GM18909 (cell line): ENCODE data around the gene RRN3.
"Not testable (repeated sequence)": the region's sequence is repeated elsewhere in the genome, so short reads cannot be mapped to it uniquely, and the experiment has no call there.

Experiments used
- ATAC-seq: cut with Tn5 transposase; IDR thresholded peaks from one replicate; pipeline ENCODE4 v1.9.1; 2021; ENCODE audit warnings: mild to moderate bottlenecking; ENCODE audit not compliant: unreplicated experiment, poor library complexity

RRN3 gene

GRCh38 chr16:15053904-15054303 lies 40.2 kb downstream of the RRN3 start:
- ATAC-seq: no peak

- no peak for ATAC-seq
These were observed 41.2 kb downstream of the RRN3 start for GRCh38 chr16:15052747-15053476.

DNA sequence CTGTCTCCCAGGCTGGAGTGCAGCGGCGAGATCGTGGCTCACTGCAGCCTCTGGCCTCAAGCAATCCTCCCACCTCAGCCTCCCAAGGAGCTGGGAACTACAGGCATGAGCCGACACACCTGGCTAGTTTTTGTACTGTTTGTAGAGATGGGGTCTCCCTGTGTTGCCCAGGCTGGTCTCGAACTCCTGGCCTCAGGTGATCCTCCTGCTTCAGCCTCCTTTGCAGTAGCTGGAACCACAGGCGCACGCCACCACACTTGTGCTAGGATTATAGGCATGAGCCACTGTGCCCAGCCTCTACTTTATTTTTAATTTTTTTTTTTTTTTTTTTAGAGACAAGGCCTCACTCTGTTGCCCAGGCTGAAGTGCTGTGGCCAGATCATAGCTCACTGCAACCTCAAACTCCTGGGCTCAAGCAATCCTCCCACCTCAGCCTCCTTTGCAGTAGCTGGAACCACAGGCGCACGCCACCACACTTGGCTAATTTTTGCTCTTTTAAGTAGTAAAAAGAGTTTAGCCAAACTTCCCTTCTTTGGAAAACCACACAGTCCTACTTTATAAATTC lies 42.6 kb downstream of the RRN3 start:
- ATAC-seq: no peak

GRCh38 chr16:15050440-15050839 lies 43.6 kb downstream of the RRN3 start:
- ATAC-seq: not testable (repeated sequence)

DNA sequence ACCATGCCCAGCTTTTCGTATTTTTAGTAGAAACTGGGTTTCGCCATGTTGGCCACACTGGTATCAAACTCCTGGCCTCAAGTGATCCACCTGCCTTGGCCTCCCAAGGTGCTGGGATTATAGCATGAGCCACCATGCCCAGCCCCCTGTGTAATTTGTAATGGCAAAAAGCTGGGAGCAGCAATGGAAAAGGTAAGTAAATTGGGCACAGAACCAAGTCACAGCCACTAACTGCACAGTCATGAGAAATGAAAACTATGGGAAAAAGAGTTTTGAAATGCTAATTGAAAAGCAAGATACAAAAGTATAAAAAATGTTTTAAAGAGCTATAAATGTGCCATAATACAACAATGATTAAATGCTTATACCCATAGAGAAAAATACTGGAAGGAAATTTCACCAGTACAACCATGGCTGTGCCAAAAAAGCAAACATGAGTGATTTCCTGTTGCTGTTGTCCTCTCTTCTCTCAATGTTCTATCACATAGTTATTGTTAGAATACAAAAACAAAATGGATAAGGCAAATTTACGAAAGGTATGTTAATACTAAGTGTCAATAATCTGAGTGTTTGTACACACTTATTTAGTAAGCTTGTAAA lies 44.4 kb downstream of the RRN3 start:
- no peak for ATAC-seq

- ATAC-seq: no peak
These were observed 47.2 kb downstream of the RRN3 start for GRCh38 chr16:15046692-15047376.

GRCh38 chr16:15045270-15045669 lies 48.8 kb downstream of the RRN3 start:
- ATAC-seq: not testable (repeated sequence)

DNA sequence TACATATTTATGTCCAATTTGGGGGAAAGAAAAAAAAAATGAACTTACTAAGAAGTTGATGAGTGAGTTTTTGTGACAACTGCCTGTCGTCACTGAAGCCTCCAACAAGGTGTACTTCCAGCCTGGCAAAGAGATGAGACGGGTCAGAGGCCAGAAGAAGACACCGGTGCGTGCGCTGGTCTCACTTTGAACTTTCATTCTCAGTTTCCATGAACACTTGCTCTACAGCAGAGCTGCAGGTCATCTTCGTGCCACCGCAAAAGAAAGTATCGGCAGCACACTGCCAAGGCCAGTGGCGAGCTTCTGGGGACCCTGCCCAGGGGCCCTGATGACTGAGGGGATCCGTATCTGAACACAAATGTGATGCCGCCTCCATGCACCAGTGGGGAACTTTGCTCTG lies 49.8 kb downstream of the RRN3 start:
- ATAC-seq: no peak

DNA sequence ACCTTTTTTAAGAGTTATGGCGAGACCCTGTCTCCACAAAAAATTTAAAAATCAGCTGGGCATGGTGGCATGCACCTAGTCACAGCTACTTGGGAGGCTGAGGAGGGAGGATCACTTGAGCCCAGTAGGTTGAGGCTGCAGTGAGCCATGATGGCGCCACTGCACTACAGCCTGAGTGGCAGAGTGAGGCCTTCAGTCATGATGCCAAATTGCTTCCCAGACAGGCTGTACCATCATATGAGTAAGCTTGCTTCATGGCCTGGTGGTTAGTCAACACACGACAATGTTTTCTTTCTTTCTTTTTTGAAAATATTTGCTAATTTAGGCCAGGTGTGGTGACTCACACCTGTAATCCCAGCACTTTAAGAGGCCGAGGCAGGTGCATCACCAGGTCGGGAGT lies 50.7 kb downstream of the RRN3 start:
- ATAC-seq: no peak

DNA sequence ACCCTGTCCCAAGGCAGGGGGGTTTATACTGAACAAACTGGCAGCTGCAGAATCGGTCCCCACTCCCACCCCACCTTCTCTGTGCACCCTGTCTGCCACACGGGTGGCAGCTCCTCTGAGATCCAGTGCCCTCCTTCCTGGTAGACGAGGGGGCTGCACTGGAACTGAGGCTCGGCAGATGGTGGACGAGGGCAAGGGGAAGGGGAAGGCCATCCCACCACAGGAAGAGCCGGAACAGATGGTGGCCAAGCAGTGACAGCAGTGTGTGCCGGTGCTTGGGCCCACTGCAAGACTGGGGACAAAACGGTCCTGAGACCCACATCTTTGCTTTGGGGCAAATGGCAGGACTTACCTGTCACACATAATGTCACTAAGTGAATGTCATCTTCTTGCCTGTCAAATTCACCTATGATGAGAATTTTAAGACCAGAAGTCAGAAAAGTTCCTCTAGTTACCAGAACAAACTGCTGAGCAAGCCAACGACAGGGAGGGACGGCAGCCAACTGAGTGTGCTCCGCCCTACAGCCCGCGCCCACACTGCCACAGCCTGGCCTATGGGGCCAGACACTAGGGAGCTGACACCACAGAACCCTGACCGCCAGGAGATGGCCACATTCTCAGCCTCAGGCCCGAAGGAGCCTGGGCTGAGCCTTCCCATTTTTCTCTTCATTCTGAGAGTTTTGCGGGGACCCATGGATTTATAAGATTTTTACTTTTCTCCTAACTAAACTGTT lies 52.6 kb downstream of the RRN3 start:
- ATAC-seq: no peak

GRCh38 chr16:15038689-15039088 lies 55.4 kb downstream of the RRN3 start:
- ATAC-seq: no peak

DNA sequence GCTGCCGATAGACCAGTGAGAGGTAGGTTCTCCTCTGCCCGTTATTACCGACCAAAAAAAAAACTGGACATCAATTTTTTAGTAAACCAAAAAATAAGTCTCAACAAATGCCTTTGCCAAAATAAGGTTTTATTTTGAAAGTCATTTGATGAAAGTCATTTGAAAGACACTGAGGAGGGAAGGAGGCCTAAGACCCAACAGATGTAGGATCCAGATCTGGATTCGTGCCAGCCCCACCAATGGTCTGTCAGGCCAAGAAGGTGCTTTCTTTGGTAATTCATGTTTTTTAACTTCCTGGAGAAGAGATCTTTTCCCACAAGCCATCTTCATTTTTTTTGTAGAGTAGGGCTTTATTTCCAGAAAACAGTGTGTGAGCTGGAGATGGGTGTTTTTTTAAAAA lies 56.3 kb downstream of the RRN3 start:
- no peak for ATAC-seq

GRCh38 chr16:15037003-15037402 lies 57.1 kb downstream of the RRN3 start:
- ATAC-seq: no peak

DNA sequence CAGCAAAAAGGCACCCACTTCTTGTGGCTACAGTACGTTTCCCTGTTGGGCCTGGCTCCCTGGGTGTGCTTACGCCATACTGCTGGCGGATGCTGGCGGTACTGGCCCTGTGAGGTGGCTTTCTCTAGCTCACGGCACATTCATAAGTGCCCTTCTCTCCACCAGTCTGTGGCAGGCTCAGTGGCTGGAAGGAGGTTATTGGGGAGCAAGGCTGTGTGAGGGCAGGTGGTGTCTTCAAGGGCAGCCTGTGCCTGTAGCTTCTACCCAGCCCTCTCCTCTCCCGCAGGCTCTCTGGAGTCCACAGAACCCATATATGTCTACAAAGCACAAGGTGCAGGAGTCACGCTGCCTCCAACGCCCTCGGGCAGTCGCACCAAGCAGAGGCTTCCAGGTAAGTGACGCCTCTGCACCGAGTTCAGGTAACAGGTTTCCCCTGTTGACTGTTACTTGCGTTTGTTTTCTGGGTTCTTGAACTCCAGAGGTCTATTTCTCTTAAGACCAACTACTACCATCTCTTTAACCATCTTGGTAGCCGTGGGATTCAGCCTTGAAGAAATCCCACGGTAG lies 58.8 kb downstream of the RRN3 start:
- no peak for ATAC-seq

DNA sequence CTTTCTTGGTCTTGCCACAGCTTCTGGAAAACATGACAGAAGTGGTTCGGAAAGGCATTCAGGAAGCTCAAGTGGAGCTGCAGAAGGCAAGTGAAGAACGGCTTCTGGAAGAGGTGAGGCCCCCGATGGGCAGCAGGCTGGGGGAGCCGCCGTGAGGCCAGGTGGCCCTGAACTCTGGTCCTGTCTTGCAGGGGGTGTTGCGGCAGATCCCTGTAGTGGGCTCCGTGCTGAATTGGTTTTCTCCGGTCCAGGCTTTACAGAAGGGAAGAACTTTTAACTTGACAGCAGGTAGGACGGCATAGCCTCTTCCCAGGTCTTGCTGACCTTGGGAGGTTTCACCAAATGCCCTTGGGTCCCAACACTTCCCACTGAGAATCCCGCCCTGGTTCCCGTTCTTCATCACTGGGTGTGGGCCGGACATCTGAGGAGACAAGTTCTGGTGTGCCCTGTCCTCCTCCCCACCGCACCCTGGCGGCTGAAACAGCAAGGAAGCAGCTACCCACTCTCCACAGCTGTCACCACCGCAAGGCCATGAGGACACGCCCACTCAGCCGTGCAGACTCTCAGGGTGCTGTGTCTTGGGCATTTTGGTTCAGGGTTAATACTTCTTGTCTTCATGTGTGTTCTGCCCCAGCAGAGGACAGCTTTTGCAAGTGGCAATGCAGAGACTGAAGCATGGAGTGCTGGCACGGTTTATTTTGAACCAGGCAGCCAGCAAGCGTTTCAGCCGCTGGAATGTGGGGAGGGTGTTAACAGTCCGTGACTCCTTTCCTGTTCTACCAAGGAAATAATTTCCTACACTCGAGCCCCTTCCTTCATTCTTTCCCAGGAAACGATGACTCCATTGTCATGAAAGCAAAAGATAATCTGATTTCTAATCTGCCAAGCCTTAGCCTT lies 59.6 kb downstream of the RRN3 start:
- ATAC-seq: no peak

- ATAC-seq: no peak
These were observed 60.8 kb downstream of the RRN3 start for GRCh38 chr16:15033309-15033707.

GRCh38 chr16:15032547-15033308 lies 61.3 kb downstream of the RRN3 start:
- no peak for ATAC-seq

GRCh38 chr16:15031586-15031985 lies 62.5 kb downstream of the RRN3 start:
- no peak for ATAC-seq

GRCh38 chr16:15031179-15031578 lies 62.9 kb downstream of the RRN3 start:
- no peak for ATAC-seq
